ENCODE measurements around the gene SFMBT2. TPM values are rescaled to one million over a fixed set of nuclear protein-coding genes. Genes with fewer than 3 reads are reported as not detected.

SFMBT2 gene
- total and polyA plus RNA-seq, 10 of the 15 experiments (the other 5 are each of a cell fraction or from before 2014, with no cell fraction given) = 2.8 to 29.6 (median 15.1) TPM

GRCh38 chr10:7304110-7304509 lies 106.7 kb downstream of the SFMBT2 start (continued):
- no peak for TF ChIP-seq MEF2A (IDR thresholded peaks at IDR 0.05; ENCODE audit: insufficient read depth, low read depth, low read length)
- TF ChIP-seq ZZZ3 (IDR thresholded peaks at IDR 0.05; ENCODE audit: control insufficient read depth, insufficient read length, low read depth) = no peak
- TF ChIP-seq EZH2 (IDR thresholded peaks at IDR 0.05; ENCODE audit: borderline replicate concordance, control insufficient read depth, low read depth, low read length) = no peak
- TF ChIP-seq CEBPB (IDR thresholded peaks at IDR 0.05; ENCODE audit: borderline replicate concordance in 1 of 2, low read depth in 2 of 2, low read length in 2 of 2) = no peak
- TF ChIP-seq RFX5 (IDR thresholded peaks at IDR 0.05; ENCODE audit: low read depth, low read length) = no peak
- TF ChIP-seq SUPT20H (IDR thresholded peaks at IDR 0.05; ENCODE audit: borderline replicate concordance, control insufficient read depth, low read depth, low read length) = no peak

GRCh38 chr10:7302930-7303557 lies 107.8 kb downstream of the SFMBT2 start:
- FAIRE-seq (no peak), ATAC-seq (no peak), DNase-seq (ENCODE audit: low read depth, low spot score) (no peak)
- ChIA-PET SMC1A (ENCODE audit: uncharacterized antibody, unreplicated experiment) (interaction anchor here (1.2 kb wide), 1 partner anchor 15 kb away, joined by 4 read pairs; no protein-coding TSS in a partner anchor), CTCF (interaction anchor here (0.5 to 1.7 kb wide), 3 partner anchors 15 to 332 kb away, joined by 3 to 4 read pairs (median 3); no protein-coding TSS in a partner anchor), RAD21 (ENCODE audit: unreplicated experiment) (no interaction called here), POLR2A (interaction anchor here (0.6 kb wide), 1 partner anchor 148 kb away, joined by 6 read pairs; no protein-coding TSS in a partner anchor)
- intact Hi-C loops (cut with micrococcal nuclease; ENCODE audit: unreplicated experiment) = no loop called here
- 50% methylated on average over 2 of the region's 2 CpGs for WGBS (ENCODE audit: insufficient coverage, insufficient replicate concordance, low lambda C conversion rate, missing lambda C conversion rate)
- Histone ChIP-seq H3K9ac (ENCODE audit: control insufficient read depth, insufficient read depth, low read length) (no peak overlapping the region), H3K79me2 (ENCODE audit: control insufficient read depth, insufficient read depth, low read length) (peaks cover 55% of the 10 kb centered on the region), H3K27ac (ENCODE audit: control insufficient read depth, insufficient read depth) (no peak overlapping the region), H4K20me1 (ENCODE audit: control insufficient read depth, insufficient read depth) (no peaks in the 10 kb centered on the region), H3K9me3 (replicated peaks; ENCODE audit: control insufficient read depth, insufficient read depth, low read length) (peaks cover 9% of the 10 kb centered on the region), H3K4me2 (ENCODE audit: control insufficient read depth, insufficient read depth) (no peak overlapping the region), H3K27me3 (replicated peaks in 1 of 2; ENCODE audit: control insufficient read depth in 2 of 2, insufficient read depth in 2 of 2, low read length in 1 of 2) (no peaks in the 10 kb centered on the region), H3K4me3 (no peak overlapping the region), H3K4me1 (ENCODE audit: control insufficient read depth, insufficient read depth, low read length) (peaks cover 5% of the 10 kb centered on the region; the same call in 1 of the 2 replicates), H3K36me3 (ENCODE audit: control insufficient read depth in 2 of 2, insufficient read depth in 2 of 2, low read length in 1 of 2) (peaks cover 8 to 20% of the 10 kb centered on the region in 2 experiments), H2AFZ (ENCODE audit: control insufficient read depth, low read depth, low read length) (no peak overlapping the region)
- no TSS peak for BruUV-seq (replicated peaks)
- in situ Hi-C loops (cut with MboI) = no loop called here
- TF ChIP-seq ZSCAN29 (IDR thresholded peaks at IDR 0.05) (no peak), IKZF1 (conservative IDR thresholded peaks at IDR 0.05) (no peak), SREBF1 (IDR thresholded peaks at IDR 0.05; ENCODE audit: low read length) (no peak), IRF5 (IDR thresholded peaks at IDR 0.05; ENCODE audit: borderline replicate concordance) (no peak), BCL3 (IDR thresholded peaks at IDR 0.05; ENCODE audit: borderline replicate concordance, insufficient read depth, low read depth, low read length, poor library complexity, severe bottlenecking) (no peak), KDM1A (IDR thresholded peaks at IDR 0.05; ENCODE audit: borderline replicate concordance) (no peak), ZBTB33 (IDR thresholded peaks at IDR 0.05) (no peak), MEF2A (IDR thresholded peaks at IDR 0.05; ENCODE audit: insufficient read depth, low read depth, low read length) (no peak), NFIC (IDR thresholded peaks at IDR 0.05; ENCODE audit: low read depth, low read length) (no peak)
